HG03039 (cell line): ENCODE results near the gene SLC39A11.
"Not testable (repeated sequence)": the region's sequence is repeated elsewhere in the genome, so short reads cannot be mapped to it uniquely, and the experiment has no call there.

Experiments
- ATAC-seq: cut with Tn5 transposase; IDR thresholded peaks from one replicate; pipeline ENCODE4 v1.9.1; 2021; ENCODE audit warnings: mild to moderate bottlenecking, moderate library complexity; ENCODE audit not compliant: unreplicated experiment

The SLC39A11 gene

DNA sequence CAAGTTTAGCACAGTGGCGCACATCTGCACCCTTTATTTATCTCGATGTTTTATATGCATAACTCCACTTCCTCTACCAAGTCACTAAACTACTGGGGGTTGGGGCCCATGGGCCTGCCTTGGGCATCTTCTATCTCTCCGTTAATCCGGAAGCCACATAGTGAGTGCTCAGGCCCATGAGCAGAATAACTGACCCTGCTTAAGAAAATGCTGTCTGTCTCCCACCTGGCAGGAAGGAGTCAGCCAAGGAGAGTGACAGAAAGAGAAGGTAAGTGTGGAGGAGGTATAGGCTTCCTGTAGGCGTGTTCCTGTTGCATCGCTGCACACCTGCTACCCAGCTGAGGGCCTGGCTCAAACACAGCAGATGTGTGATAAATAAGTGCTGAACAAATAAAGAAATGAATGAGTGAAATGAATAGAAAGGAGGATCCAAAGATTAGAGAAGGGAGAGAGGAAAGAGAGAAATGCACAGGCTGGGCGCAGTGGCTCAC, 320.1 kb downstream of the SLC39A11 start:
- ATAC-seq = no peak

DNA sequence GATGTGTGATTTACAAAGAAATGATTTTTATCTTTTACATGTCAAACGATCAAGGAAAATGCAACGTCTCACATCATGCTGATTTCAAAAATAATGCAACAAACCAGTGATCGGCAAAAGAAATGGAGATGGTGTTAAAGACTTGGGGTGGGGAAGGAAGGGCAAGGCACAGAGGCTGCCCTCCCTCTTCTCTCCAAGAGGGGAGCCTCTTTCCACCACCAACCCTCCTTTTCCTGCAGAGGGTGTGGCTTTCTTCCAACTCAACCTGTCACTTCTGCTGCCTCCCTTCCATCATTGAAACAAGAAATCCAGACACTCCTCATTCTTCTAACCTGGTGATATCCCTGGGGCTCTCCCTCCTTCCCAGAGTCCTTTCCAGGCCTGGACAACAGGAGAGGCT, 320.8 kb downstream of the SLC39A11 start:
- no peak for ATAC-seq

GRCh38 chr17:72766761-72767356, 325.6 kb downstream of the SLC39A11 start:
- ATAC-seq = no peak

DNA sequence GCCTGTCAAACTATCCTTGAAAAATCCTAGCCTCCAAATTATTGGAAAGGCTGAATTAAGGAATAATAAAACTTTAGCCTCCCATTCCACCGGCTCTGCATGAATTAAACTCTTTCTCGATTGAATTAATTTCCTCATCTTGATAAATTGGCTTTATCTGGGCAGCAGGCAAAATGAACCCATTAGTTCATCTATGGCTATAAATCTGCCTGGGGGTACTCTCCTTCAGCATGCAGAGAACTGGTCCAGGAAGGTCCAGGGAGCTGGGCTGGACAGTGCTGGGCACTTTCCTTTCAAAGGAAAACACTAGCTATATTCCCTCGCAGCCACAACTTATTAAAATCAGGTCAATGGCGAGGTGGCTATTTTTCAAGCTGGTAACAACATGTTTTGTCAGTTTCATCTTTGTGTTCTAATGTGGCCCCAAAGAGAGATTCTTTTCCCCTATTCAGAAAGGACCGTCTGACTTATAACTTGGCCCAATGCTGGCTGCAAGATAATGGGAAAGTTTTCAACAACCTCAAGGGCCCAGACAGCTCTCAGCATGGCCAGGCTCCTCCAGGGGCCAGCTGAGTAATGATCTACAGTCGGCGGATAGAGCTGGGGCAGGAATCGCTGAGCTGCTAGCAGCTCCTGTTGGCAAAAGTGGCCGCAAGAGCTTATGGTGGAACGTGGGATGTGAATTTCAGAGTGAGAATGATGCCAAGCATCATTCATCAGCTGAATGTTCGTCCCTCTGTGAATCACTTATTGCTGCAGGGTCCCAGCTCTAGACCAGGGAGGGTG, 326.9 kb downstream of the SLC39A11 start:
- no peak for ATAC-seq

DNA sequence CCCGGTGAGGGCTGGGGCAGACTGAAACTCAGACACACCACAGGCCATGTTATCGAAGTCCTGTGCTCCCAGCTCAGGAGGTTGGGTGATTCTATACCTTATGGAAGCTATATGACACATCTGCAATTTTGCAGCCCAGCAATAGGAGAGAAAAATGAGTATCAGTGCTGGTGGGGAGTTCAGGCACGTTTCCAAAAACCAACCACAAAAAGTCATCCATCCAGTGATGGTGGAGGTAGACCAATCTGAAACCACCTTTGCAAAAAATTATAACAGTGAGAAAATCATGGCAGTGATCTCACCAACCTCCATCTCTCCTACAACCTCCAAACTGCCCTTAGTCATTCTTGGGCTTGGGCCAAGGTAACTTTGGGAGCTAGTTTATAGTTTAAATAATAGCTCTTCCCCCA, 327.9 kb downstream of the SLC39A11 start:
- ATAC-seq = no peak

- ATAC-seq = no peak
Observed at GRCh38 chr17:72763981-72764380, 328.5 kb downstream of the SLC39A11 start.

- ATAC-seq = not testable (repeated sequence)
Observed at GRCh38 chr17:72761893-72762575, 330.5 kb downstream of the SLC39A11 start.

DNA sequence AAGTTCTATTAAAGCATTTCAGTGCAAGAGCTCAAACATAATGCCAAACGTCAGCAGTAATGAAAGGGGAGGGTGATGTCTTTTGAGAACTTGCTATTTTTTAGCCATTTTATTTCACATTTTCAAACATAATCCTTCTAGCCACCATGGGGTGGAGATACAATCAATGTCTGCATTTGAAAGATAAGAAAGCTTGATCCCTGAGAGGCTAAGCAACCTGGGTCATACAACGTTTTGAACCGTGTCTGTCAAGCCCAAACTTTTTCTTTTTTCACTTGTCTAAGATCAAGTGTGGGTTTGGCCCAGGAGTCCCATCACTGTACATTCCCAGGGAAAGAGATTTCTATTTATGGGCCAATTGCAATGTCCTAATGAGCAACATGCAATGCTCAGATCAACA, 331.1 kb downstream of the SLC39A11 start:
- no peak for ATAC-seq

GRCh38 chr17:72760368-72760767, 332.1 kb downstream of the SLC39A11 start:
- ATAC-seq = no peak

DNA sequence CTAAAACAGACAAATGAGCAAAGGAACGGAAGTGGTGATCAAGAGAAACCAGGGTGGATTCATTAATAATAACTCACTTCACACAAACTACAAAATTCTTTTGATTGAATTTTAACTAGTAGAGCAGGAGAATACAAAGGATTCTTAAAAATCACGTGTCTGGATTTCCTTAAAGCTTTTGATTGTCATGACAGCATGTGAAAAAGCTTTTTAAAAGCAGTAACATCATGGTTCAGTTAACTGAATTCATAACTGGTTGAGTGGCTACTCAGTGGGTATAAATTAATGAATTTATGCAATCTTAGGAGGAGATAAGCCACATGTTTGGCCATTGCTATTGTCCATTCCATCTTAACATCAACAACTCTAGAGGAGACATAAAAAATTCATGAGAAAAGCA, 333.2 kb downstream of the SLC39A11 start:
- ATAC-seq = no peak

DNA sequence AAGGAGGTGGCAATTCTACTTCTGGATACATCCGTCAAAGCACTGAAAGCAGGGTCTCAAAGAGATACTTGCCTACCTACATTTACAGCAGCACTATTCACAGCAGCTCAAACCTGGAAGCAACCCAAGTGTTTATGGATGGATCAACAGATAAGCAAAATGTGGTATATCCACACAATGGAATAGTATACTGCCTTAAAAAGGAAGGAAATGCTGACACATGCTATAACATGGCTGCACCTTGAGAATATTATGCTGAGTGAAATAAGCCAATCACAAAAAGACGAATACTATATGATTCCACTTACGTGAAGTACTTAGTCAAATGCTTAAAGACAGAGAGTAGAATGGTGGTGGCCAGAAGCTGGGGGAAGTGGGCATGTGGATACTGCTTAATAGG, 336.2 kb downstream of the SLC39A11 start:
- no peak for ATAC-seq

- no peak for ATAC-seq
Observed at GRCh38 chr17:72754513-72754912, 338.0 kb downstream of the SLC39A11 start.

GRCh38 chr17:72751746-72752145, 340.7 kb downstream of the SLC39A11 start:
- ATAC-seq = no peak

DNA sequence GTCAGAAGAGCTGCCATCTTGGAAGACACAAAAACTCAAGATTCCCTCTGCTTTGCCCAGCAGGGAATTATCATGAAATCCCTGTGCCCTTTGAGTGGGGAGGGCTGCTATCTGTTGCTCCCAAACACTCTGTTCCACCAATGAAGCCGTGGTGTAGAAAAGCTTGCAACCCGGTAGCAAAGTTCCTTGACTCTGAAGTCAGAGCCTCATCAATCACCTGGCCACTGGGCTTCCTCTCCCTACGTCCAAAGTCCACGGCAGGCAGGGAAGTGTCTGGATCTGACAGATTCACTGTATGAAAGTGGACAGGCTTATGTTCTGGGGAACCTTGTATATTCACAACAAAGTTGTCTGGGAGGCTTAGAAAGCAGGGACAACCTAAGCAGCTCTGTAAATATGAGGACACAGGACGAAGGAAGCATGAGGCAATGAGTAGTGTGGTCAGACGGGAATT, 343.3 kb downstream of the SLC39A11 start:
- no peak for ATAC-seq

DNA sequence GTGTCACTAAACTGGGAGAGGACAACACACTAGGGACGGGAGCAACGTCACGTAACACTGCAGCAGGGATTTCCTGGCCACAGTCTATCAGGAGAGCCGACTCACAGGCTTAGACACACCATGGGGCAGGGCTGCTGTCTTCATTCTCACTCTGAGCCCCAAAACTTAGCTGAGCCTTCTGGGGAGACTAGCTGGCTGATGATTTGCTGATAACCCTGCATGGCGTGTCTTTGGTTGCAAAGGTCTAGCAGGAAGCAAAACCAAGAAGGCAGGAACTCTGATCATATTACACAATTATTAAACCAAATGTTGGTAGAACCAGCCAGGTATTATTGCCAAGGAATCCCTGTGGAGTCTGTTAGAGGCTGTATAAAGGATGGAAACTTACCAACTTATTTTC, 345.0 kb downstream of the SLC39A11 start:
- ATAC-seq = no peak

- ATAC-seq = no peak
Observed at GRCh38 chr17:72745241-72745640, 347.2 kb downstream of the SLC39A11 start.

DNA sequence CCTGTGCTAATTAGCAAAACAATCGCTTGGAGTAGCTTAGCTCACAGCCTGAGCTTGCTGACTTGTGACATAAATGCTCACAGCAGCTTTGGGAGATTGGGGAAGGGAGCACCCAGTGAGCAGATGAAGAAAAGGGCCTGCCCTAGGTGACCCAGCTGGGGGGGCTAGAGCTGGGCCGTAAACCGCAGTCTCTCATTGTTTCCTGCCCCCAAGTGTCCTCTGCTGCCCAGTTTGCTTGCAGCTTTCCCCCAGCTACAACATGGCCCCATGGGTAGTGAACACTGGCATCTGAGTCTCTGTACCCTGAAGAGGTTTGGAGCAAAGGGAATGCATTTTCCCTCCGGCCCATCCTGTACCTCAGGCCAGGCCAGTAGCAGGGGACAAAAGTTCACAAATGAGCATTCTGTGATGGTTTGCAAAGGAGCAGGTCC, 349.4 kb downstream of the SLC39A11 start:
- no peak for ATAC-seq

GRCh38 chr17:72737151-72737690, 355.3 kb downstream of the SLC39A11 start:
- no peak for ATAC-seq

DNA sequence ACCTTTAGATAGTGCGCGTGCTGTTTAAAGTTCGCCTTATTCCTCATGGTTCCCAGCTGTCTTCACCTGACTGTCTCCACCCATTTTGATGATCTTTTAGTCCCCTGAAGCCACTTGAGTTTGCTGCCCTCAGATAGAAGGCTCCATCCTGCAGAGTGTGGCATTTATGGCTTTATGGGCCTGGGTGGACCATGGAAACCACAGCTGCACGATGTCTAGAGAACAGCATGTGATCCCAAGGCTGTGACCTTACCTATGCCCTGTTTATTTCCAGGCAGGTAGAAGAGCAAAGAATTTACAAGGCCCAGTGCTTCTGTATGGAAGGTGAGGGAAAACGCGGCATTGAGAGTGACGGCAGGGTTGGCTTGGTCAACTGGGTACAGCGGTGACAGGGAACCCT, 356.9 kb downstream of the SLC39A11 start:
- no peak for ATAC-seq

GRCh38 chr17:72735048-72735447, 357.4 kb downstream of the SLC39A11 start:
- no peak for ATAC-seq

DNA sequence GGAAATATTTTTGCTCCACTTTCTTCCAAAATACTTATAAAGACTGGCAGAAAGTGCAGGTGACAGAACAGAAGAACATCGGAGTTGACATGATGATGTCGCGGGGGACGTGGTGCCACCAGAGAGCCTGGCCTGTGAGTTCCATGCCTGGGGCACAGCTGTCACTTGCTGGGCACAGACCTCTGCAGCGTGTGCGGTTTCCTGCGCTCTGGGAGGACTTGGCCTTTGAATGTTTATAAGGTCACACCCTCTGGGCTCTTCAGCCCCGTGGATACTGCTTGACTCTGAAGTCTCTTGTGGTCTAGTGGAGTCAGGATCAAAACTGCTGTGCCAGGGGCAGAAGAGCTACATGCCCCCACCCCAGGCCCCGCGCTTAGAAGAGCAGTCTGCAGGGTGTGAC, 357.9 kb downstream of the SLC39A11 start:
- no peak for ATAC-seq
